ENCODE measurements around the gene ZNF735. TPM values are rescaled to one million over a fixed set of nuclear protein-coding genes. Genes with fewer than 3 reads are reported as not detected.

ZNF735 gene
- not detected in 2 replicates for total RNA-seq

DNA sequence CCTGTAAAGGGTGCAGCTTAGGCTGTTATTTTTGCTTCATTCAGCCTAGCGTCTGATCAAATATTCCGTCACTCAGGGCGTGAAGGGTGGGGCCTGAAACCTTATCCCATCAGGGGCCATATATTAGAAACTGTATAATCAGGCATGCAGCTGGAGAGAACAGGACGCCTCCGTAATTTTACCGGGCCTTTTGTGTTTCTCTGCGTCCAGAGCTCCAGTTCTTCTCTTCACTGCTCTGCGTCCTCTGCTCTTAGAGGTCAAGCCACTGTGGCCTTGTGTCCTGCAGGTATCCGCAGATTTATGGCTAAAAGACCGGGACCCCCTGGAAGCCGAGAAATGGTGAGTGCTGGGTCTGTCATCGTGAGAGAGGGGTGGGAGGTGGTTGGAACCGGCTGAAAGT lies at the start of gene ZNF735:
Gene ZNF735 (plus strand): TSS at position 301 of the 400 bp plus-strand sequence. CDS start 0 bp downstream, at position 301.

GRCh38 chr7:64228174-64228573 lies 21.2 kb downstream of the ZNF735 start, which contains the start of gene ZNF679:
Gene ZNF679, plus strand, starts transcription at chr7:64228474. Its CDS starts 20,644 bp downstream, at chr7:64249118.

Other genes with a start within 250 kb of the ZNF735 start
- gene ZNF722, start 208.4 kb upstream of the ZNF735 start, total RNA-seq, result not detected in 2 replicates
- 0.28 TPM in 2 replicates for gene ZNF727, start 161.8 kb upstream of the ZNF735 start, total RNA-seq
- gene ZNF679, start 21.3 kb downstream of the ZNF735 start, total RNA-seq, result not detected in 2 replicates
- 5.5 and 6.9 TPM in 2 replicates for gene ZNF736, start 106.8 kb downstream of the ZNF735 start, total RNA-seq